ENCODE measurements around the gene RALGAPB. TPM values are rescaled to one million over a fixed set of nuclear protein-coding genes. Genes with fewer than 3 reads are reported as not detected.
"Not testable (repeated sequence)": the region's sequence is repeated elsewhere in the genome, so short reads cannot be mapped to it uniquely, and the experiment has no call there.

Gene RALGAPB
- total RNA-seq, 3 donors from 2014 or later, result 32.8 to 73.6 (median 58.0) TPM

- no peaks in the 10 kb centered on the region for H3K27me3 ChIP-seq
- intact Hi-C loops (cut with DNase I; ENCODE audit: low total_unique reads), result no loop called here
- H3K4me1 ChIP-seq, result no peaks in the 10 kb centered on the region
- no peak overlapping the region for H3K27ac ChIP-seq
- no peak overlapping the region for H3K4me3 ChIP-seq
- peaks cover 0 to 6% of the 10 kb centered on the region in 2 donors for H3K9me3 ChIP-seq
- TF ChIP-seq, protein P1, sequence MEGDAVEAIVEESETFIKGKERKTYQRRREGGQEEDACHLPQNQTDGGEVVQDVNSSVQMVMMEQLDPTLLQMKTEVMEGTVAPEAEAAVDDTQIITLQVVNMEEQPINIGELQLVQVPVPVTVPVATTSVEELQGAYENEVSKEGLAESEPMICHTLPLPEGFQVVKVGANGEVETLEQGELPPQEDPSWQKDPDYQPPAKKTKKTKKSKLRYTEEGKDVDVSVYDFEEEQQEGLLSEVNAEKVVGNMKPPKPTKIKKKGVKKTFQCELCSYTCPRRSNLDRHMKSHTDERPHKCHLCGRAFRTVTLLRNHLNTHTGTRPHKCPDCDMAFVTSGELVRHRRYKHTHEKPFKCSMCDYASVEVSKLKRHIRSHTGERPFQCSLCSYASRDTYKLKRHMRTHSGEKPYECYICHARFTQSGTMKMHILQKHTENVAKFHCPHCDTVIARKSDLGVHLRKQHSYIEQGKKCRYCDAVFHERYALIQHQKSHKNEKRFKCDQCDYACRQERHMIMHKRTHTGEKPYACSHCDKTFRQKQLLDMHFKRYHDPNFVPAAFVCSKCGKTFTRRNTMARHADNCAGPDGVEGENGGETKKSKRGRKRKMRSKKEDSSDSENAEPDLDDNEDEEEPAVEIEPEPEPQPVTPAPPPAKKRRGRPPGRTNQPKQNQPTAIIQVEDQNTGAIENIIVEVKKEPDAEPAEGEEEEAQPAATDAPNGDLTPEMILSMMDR (IDR thresholded peaks at IDR 0.05), result no peak
- TF ChIP-seq POLR2AphosphoS5 (IDR thresholded peaks at IDR 0.05), result no peak
- TF ChIP-seq POLR2A (IDR thresholded peaks at IDR 0.05), result no peak
- DNase-seq (ENCODE audit: low spot score in 2 of 2), result no peak
- peaks cover 15% of the 10 kb centered on the region for H3K36me3 ChIP-seq
Measured at GRCh38 chr20:38427655-38428023, 45.0 kb upstream of the RALGAPB start.

GRCh38 chr20:38428800-38429199 is 43.8 kb upstream of the RALGAPB start:
- DNase-seq (ENCODE audit: low spot score in 2 of 2), result no peak
- TF ChIP-seq, protein P1 (IDR thresholded peaks at IDR 0.05), result no peak
- no peak for TF ChIP-seq POLR2AphosphoS5 (IDR thresholded peaks at IDR 0.05)
- TF ChIP-seq POLR2A (IDR thresholded peaks at IDR 0.05), result no peak

DNA sequence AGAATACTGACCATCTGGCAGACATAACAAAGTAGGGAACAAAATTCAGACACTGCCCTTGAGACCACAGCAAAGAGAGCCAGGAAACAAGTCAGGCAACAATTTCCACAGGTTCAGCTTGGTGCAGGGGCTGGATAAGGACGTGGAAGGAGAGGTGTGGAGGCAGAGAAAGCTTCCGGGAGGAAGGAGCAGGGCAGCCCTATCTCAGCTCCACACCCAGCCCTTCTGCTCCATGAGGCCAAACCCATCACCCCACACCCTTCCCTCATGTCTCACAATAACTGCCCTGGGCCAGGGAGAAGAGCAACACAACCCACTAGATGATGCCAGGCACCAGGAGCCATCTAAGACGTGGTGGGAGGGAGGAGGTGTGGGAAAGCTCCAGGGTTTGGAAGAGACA is 43.3 kb upstream of the RALGAPB start:
- no peaks in the 10 kb centered on the region for H3K27me3 ChIP-seq
- H3K4me3 ChIP-seq, result no peak overlapping the region
- no peak overlapping the region for H3K27ac ChIP-seq
- peaks cover 0 to 6% of the 10 kb centered on the region in 2 donors for H3K9me3 ChIP-seq
- intact Hi-C loops (cut with DNase I; ENCODE audit: low total_unique reads), result loop anchor here (1.0 kb wide), 1 partner anchor 29 kb away; no protein-coding TSS in a partner anchor
- no peak for TF ChIP-seq POLR2AphosphoS5 (IDR thresholded peaks at IDR 0.05)
- H3K4me1 ChIP-seq, result no peaks in the 10 kb centered on the region
- H3K36me3 ChIP-seq, result peaks cover 12% of the 10 kb centered on the region
- DNase-seq (ENCODE audit: low spot score in 2 of 2), result no peak

More at GRCh38 chr20:38428800-38429199, 43.8 kb upstream of the RALGAPB start:
- intact Hi-C loops (cut with DNase I; ENCODE audit: low total_unique reads), result loop anchor here (1.0 kb wide), 1 partner anchor 30 kb away; no protein-coding TSS in a partner anchor
- no peak overlapping the region for H3K27ac ChIP-seq
- H3K4me1 ChIP-seq, result no peaks in the 10 kb centered on the region
- no peak overlapping the region for H3K4me3 ChIP-seq
- no peaks in the 10 kb centered on the region for H3K27me3 ChIP-seq
- H3K36me3 ChIP-seq, result peaks cover 15% of the 10 kb centered on the region
- peaks cover 0 to 6% of the 10 kb centered on the region in 2 donors for H3K9me3 ChIP-seq

DNA sequence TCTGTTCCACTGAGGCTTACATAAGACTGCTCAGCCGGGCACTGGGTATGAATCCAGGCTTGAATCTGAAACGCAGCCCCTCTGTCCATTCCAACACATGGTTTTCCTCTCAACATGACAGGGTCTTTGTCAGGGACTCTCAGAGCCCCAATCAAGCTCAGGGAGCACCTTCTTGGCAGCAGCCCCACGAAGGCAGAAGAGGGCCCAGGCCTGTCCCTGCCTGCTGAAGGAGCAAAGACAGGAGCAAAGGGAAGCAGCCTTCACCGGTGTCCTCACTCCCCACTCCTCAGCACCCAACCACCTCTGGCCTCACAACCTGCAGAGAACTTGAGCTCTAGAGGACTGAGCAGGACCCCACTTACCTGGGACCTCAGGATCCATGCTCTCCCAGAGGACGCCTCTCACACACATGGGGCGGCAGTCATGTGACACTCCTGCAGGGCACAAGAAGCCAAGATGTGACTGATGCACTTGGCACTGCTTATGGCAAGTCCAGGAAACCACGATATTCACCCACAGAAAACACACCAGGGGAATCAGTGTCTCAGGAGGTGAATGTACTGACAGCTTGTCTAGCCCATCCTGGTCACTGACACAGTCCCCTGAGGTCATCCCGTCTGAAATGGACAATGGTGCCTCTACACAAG is 41.8 kb upstream of the RALGAPB start:
- H3K4me3 ChIP-seq, result no peak overlapping the region
- DNase-seq (ENCODE audit: low spot score in 2 of 2), result no peak
- no peaks in the 10 kb centered on the region for H3K27me3 ChIP-seq
- intact Hi-C loops (cut with DNase I; ENCODE audit: low total_unique reads), result no loop called here
- no peak overlapping the region for H3K27ac ChIP-seq
- TF ChIP-seq POLR2A (IDR thresholded peaks at IDR 0.05), result no peak
- peaks cover 3% of the 10 kb centered on the region for H3K36me3 ChIP-seq
- H3K4me1 ChIP-seq, result no peaks in the 10 kb centered on the region
- H3K9me3 ChIP-seq, result peaks cover 0 to 6% of the 10 kb centered on the region in 2 donors

GRCh38 chr20:38432292-38432691 is 40.4 kb upstream of the RALGAPB start:
- TF ChIP-seq, protein P1 (IDR thresholded peaks at IDR 0.05), result no peak
- TF ChIP-seq POLR2A (IDR thresholded peaks at IDR 0.05) (no peak), POLR2AphosphoS5 (IDR thresholded peaks at IDR 0.05) (no peak)
- H3K4me3 ChIP-seq, result peak overlapping the region in 1 of 3 donors; percentile 11
- peaks cover 3% of the 10 kb centered on the region for H3K36me3 ChIP-seq
- H3K9me3 ChIP-seq, result peaks cover 0 to 6% of the 10 kb centered on the region in 2 donors
- no peaks in the 10 kb centered on the region for H3K27me3 ChIP-seq
- intact Hi-C loops (cut with DNase I; ENCODE audit: low total_unique reads), result no loop called here
- no peaks in the 10 kb centered on the region for H3K4me1 ChIP-seq
- DNase-seq (ENCODE audit: low spot score in 2 of 2), result no peak
- H3K27ac ChIP-seq, result no peak overlapping the region

- H3K36me3 ChIP-seq; DNase-seq (ENCODE audit: low spot score in 2 of 2): not testable (repeated sequence)
Measured at GRCh38 chr20:38432870-38433269, 39.8 kb upstream of the RALGAPB start.

More at GRCh38 chr20:38432870-38433269, 39.8 kb upstream of the RALGAPB start:
- H3K4me1 ChIP-seq; H3K27me3 ChIP-seq; intact Hi-C loops (cut with DNase I; ENCODE audit: low total_unique reads); H3K9me3 ChIP-seq; H3K27ac ChIP-seq: not testable (repeated sequence)
- peak overlapping the region in 1 of 3 donors; percentile 11 for H3K4me3 ChIP-seq

Data from breast epithelium (tissue), 4 donors.